GM18951 (cell line): ENCODE measurements around the gene CRIP1.

ENCODE experiments used
- POLR2A ChIP-seq: IDR thresholded peaks from 4 replicates; pipeline ENCODE4 v1.6.1; 2011; ENCODE audit warnings: mild to moderate bottlenecking; ENCODE audit not compliant: insufficient read length, insufficient read depth; ENCODE audit errors: extremely low read depth
- in situ Hi-C: fragments of 300-500 bp; cut with MboI; formaldehyde crosslinking; loops from one replicate; pipeline ENCODE4 v1.12.0; 2022; ENCODE audit warnings: low sequenced_read_pairs, mixed read lengths, inconsistent platforms; ENCODE audit not compliant: unreplicated experiment

The CRIP1 gene

DNA sequence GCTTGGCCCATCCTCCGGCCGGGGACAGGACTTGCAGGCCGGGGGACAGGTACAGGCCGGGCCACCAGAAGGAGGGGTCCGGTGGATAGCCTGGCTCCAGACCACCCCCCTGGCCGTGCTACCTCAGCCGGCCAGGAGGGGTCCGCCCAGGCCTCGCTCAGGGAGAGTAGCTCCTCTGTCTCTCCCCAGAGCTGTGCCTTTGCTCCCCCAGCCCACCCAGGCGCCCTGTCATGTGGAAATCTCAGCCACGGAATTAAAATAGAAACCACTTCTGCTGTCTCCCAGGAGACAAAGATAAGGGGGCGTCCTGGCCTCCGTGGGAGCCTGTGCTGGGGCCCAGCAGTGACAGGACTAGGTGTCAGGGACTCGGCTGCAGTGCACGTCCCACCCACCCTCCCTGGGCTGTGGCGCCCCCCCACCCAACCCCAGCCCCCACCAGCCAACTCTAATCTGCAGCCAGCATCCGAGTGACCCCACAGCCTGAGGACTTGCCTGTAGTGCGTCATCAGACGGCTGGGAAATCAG, 15.3 kb upstream of the CRIP1 start:
- in situ Hi-C loops: no loop called here
- TF ChIP-seq POLR2A: no peak

DNA sequence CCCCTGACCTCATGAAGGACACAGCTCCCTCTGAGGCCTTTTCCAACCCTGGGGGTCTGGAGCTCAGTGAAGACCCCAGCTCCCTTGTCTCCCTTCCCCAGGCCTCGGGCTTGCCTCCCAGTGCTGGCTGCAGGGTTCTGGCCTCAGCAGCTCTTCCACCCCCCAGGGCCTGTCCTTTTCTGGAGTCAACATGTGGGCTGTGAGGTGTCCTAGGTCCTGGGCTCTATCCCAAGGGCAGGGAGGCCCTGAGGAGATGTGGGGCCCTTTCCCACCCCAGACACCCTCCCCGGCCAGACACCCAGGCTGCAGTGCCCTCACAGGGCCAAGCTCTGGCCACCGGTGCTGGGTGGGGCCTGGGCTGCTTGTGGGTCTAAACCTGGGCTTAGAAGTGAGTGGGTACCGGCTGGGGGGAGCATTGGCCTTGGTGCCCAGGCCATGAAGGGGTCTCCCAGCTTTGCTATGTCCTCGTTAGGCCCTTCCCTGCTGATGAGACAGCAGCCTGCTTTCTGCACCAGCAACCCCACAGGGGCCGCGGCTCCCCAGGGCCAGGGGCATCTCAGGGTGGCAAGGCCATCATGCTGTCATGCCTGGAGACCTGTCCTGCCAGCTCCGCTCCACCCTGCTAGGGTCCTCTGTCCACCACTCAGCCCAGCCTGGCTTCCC, 14.7 kb upstream of the CRIP1 start:
- no peak for TF ChIP-seq POLR2A
- in situ Hi-C loops: no loop called here

- in situ Hi-C loops: no loop called here
- no peak for TF ChIP-seq POLR2A
These were observed 14.1 kb upstream of the CRIP1 start for GRCh38 chr14:105472486-105472991.

GRCh38 chr14:105473033-105473676, 13.5 kb upstream of the CRIP1 start:
- TF ChIP-seq POLR2A: no peak
- in situ Hi-C loops: no loop called here

- TF ChIP-seq POLR2A: no peak
- in situ Hi-C loops: no loop called here
These were observed 12.8 kb upstream of the CRIP1 start for GRCh38 chr14:105473677-105474482.

DNA sequence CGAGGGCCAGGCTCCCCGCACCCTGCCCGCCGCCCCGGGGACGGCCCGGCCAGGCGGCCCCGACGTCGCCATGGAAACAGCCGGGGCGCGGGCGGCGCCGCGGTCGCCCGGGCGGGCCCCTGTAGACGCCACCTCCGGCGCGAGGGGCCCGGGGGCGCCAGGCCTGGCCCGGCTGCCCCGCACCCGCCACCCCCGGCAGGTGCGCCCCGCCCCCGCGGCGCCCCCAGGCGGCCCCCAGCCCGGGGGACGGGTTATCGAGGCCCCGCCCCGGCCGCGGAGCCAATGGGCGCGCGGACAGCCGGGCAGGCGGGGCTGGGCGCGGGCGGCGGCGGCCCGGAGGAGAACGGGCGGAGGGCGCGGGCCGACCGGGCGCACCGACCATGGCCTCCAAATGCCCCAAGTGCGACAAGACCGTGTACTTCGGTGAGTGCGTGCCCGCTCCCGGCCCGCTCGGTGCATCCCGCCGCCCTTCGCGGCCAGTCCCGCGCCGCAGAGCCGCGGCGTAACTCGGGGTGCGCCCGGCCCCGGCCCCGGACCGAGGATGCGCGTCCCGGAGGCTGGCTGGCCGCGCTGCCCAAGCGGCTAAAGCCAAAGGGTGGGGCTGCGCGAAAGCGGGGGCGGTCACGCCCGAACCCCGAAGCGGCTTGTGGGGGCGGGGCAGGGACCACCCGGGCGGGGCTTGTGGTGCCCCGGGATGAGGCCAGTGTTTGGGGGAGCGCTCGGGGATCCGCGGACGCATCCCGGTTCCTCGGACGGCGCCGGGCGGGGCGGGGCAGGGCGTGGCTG, 12.0 kb upstream of the CRIP1 start, which contains the start of gene CRIP2:
Gene CRIP2, plus strand, starts transcription at position 339 of the 786 bp plus-strand sequence. Its CDS starts 42 bp downstream, at position 381.
- no peak for TF ChIP-seq POLR2A
- in situ Hi-C loops: no loop called here

- no peak for TF ChIP-seq POLR2A
- in situ Hi-C loops: no loop called here
These were observed 11.2 kb upstream of the CRIP1 start for GRCh38 chr14:105475269-105476096.

DNA sequence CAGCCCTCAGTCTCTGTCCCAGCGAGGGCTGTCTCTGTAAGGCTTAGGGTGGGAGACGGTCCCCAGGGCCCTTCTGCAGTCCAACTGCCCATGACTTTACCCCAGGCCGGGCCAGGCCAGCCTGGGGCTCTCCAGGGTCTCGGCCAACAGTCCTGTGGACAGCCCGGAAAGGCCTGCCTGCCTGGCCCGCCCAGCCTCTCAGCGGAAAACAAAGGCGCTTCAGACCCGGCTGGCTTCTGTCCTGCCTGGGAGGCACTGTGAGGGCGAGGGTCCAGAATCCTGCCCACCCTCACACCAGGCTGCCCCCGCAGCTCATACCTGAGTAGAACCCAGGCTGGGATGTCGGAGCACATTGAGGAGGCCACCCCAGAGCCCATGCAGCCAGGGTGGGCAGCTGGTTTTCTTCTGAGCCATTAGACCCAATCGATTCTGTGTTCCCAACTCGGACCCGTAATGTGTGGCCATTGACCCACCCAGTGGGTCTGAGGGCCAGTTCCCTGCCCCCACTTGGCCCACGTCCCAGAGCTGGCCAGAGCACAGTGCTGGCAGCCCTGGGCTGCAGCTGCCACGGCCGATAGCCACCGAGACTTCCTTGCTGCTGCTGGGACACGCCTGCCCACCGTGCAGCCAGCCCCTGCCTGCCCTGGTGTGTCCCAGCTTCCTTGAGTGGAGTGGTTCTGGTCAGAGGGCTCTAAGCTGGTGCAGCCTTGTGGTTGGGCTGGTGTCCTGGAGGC, 10.4 kb upstream of the CRIP1 start:
- no peak for TF ChIP-seq POLR2A
- in situ Hi-C loops: no loop called here

GRCh38 chr14:105476831-105477659, 9.6 kb upstream of the CRIP1 start:
- in situ Hi-C loops: no loop called here

GRCh38 chr14:105477660-105478397, 8.9 kb upstream of the CRIP1 start:
- in situ Hi-C loops: no loop called here

More at GRCh38 chr14:105476831-105477659, 9.6 kb upstream of the CRIP1 start:
- no peak for TF ChIP-seq POLR2A

More at GRCh38 chr14:105477660-105478397, 8.9 kb upstream of the CRIP1 start:
- TF ChIP-seq POLR2A: no peak
